Panc1 (cell line): ENCODE results near the gene UAP1L1. TPM values are rescaled to one million over a fixed set of nuclear protein-coding genes. Genes with fewer than 3 reads are reported as not detected.

Experiments used
- ATAC-seq: fragments of 200-7000 bp; cut with Tn5 transposase; 2 replicates; pipeline ENCODE4 v1.9.1; 2020; ENCODE audit warnings: mild to moderate bottlenecking, moderate library complexity
- BruUV-seq: library from RNA; stranded (reverse); fragments of 400-500 nt; replicated peaks from 2 replicates; lab custom pipeline; 2021; lab: Mats Ljungman, UMichigan
- CTCF ChIA-PET: fragments of 300-600 bp; sonication (Branson Sonifier 250); formaldehyde crosslinking; loops from one replicate; lab custom pipeline; 2022; ENCODE audit warnings: antibody characterized with exemption; lab: Charles Lee
- POLR2A ChIA-PET: fragments of 300-600 bp; sonication (Branson Sonifier 250); formaldehyde crosslinking; loops from one replicate; lab custom pipeline; 2022; ENCODE audit warnings: antibody characterized with exemption; lab: Charles Lee
- DNase-seq: peaks from one replicate; pipeline ENCODE4 v3.0.0-alpha.2; 2010; ENCODE audit warnings: low read depth, low spot score
- H3K27ac ChIP-seq: 2 replicates; pipeline ENCODE4 v1.5.1; 2011; ENCODE audit warnings: mild to moderate bottlenecking, low read length, inconsistent platforms
- H3K27me3 ChIP-seq: fragments of 200-500 bp; sonication (Bioruptor generic); 2 replicates; pipeline ENCODE4 v1.6.0; 2014; ENCODE audit warnings: low read length, inconsistent platforms; ENCODE audit not compliant: control insufficient read depth, insufficient read depth
- H3K36me3 ChIP-seq: fragments of 200-500 bp; sonication (Bioruptor generic); 2 replicates; pipeline ENCODE4 v1.5.1; 2014; ENCODE audit warnings: inconsistent platforms, mild to moderate bottlenecking, low read length, moderate library complexity; ENCODE audit not compliant: control insufficient read depth, insufficient read depth
- H3K4me1 ChIP-seq: 2 replicates; pipeline ENCODE4 v1.5.1; 2011; ENCODE audit warnings: inconsistent platforms, mild to moderate bottlenecking, low read length, moderate library complexity; ENCODE audit not compliant: control insufficient read depth, insufficient read depth
- H3K4me3 ChIP-seq, 2 experiments: 2 replicates each; pipeline ENCODE4 v1.5.1; 2011 to 2012; ENCODE audit warnings: low read depth in 2 of 2, low read length in 2 of 2, mild to moderate bottlenecking in 2 of 2, inconsistent platforms in 1 of 2, moderate library complexity in 1 of 2
- H3K9me3 ChIP-seq: fragments of 200-500 bp; sonication (Bioruptor generic); 2 replicates; pipeline ENCODE4 v1.5.1; 2014; ENCODE audit warnings: low read depth, mild to moderate bottlenecking, inconsistent platforms, low read length, moderate library complexity; ENCODE audit not compliant: control insufficient read depth, insufficient read depth
- CTCF ChIP-seq: fragments of 450-650 bp; IDR thresholded peaks from 2 replicates; pipeline ENCODE4 v1.5.1; 2017; ENCODE audit warnings: mild to moderate bottlenecking
- POLR2AphosphoS5 ChIP-seq: IDR thresholded peaks from 2 replicates; pipeline ENCODE4 v1.6.1; 2012; ENCODE audit warnings: mild to moderate bottlenecking, low read depth, low read length, moderate library complexity
- SIN3A ChIP-seq: IDR thresholded peaks from 2 replicates; pipeline ENCODE4 v1.6.1; 2012; ENCODE audit warnings: low read depth, mild to moderate bottlenecking, low read length, moderate library complexity, borderline replicate concordance; ENCODE audit not compliant: insufficient read depth
- TCF7L2 ChIP-seq: IDR thresholded peaks from 2 replicates; pipeline ENCODE4 v1.6.1; 2011; ENCODE audit warnings: mild to moderate bottlenecking, low read depth, low read length, inconsistent platforms
- in situ Hi-C: cut with HindIII; loops from 2 replicates; pipeline ENCODE4 v1.10.0; 2016; ENCODE audit warnings: low sequenced_read_pairs, low pct_unique_long_range_greater_than_20kb
- intact Hi-C: fragments of 100-400 bp; cut with micrococcal nuclease; formaldehyde crosslinking; loops from one replicate; pipeline ENCODE4 v1.10.0; 2022; ENCODE audit not compliant: unreplicated experiment
- total RNA-seq: library from RNA; stranded (reverse); gene quantifications from one replicate; pipeline ENCODE4 v1.2.1, GENCODE V29; 2021; ENCODE audit not compliant: unreplicated experiment
- TF ChIP-seq, protein P1 (sequence below), 2 experiments: IDR thresholded peaks; 2 replicates each; pipeline ENCODE4 v1.6.1; 2011 to 2012; ENCODE audit warnings: low read depth in 2 of 2, control low read depth in 1 of 2, low read length in 1 of 2, mild to moderate bottlenecking in 1 of 2, moderate library complexity in 1 of 2; ENCODE audit not compliant: insufficient read depth in 1 of 2

Gene UAP1L1
- total RNA-seq, 1 experiment from 2014 or later = 23.1 TPM

DNA sequence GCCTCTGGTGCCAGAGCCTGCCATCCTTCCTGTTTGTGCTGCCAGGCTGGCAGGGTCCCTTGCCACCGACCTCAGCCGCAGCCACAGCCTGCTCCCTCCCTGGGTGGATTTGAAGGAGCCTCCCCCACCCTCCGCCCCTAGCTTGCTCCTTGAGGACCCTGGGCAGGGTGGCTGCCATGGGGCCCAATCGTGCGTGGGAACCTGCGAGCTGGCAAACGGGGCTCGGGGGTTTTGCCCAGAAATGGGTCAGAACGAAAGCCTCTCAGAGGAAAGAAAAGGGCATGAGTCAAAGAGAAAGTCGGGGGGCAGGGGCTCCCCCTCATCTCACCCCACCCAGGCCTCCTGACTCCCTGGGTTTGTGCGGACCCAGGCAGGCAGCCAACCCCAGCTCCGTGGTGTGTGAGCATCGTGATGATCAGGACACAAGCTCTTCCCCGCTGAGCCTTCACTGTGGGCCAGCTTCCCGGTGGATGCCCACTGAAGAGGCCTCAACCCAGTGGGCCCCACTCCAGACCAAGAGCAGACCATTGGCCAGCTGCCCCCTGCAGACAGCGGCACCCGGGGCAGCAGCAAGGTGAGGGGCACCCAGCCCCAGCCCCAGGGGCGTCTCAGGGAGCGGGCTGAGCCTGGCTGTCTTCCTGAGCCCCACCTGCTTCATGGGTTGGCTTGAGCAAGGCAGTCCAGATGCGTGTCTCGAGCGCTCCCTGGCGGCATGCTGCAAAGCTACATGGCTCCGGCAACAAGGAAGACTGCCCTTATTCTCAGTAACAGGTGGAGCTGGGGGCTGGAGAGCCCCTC is 42.4 kb upstream of the UAP1L1 start:
- DNase-seq (peak; percentile 55), ATAC-seq (peak; percentile 93)
- in situ Hi-C loops (no loop called here), intact Hi-C loops (loop anchor here (10.0 kb wide), 1 partner anchor 90 kb away; the partner anchor contains the start of genes C8G and FBXW5)
- ChIA-PET POLR2A (interaction anchor here (0.6 kb wide), 1 partner anchor 266 kb away, joined by 3 read pairs; no protein-coding TSS in a partner anchor), CTCF (interaction anchor here (0.5 to 2.0 kb wide), 7 partner anchors 10 to 244 kb away, joined by 3 to 22 read pairs (median 4); no protein-coding TSS in a partner anchor)
- TF ChIP-seq TCF7L2 (no peak), POLR2AphosphoS5 (no peak), CTCF (peak; percentile 90)
- no peak overlapping the region for H3K27ac ChIP-seq
- H3K9me3 ChIP-seq = no peaks in the 10 kb centered on the region
- no TSS peak for BruUV-seq
- H3K4me3 ChIP-seq = peak overlapping the region in 1 of 2 experiments; percentile 14; a peak in 1 of 4 replicates
- no peaks in the 10 kb centered on the region for H3K36me3 ChIP-seq
- H3K4me1 ChIP-seq = peaks cover 5% of the 10 kb centered on the region
- no peaks in the 10 kb centered on the region for H3K27me3 ChIP-seq

DNA sequence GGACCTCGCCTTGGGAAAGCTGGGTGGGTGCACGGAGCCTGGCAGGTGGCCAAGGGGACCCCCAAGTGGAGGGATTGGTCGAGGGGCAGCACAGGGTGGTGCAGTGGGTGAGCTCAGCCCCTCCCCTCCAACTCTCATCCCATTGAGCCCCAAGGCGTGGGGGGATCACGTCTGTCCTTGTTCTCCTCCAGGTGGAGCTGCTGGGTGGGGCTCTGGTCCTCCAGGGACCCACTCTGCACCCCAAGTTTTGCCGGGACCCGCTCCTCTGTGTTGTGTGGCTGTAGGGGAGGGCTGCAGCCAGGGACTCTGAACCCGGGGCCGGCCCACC is 41.8 kb upstream of the UAP1L1 start:
- ATAC-seq = peak; percentile 28
- H3K27ac ChIP-seq = no peak overlapping the region
- intact Hi-C loops = loop anchor here (10.0 kb wide), 1 partner anchor 91 kb away; the partner anchor contains the start of genes C8G and FBXW5
- no TSS peak for BruUV-seq
- DNase-seq = no peak
- H3K4me3 ChIP-seq = no peak overlapping the region
- no peaks in the 10 kb centered on the region for H3K36me3 ChIP-seq
- TF ChIP-seq SIN3A (no peak), CTCF (peak; percentile 72; the same call in 1 of the 2 replicates)
- no peaks in the 10 kb centered on the region for H3K27me3 ChIP-seq
- ChIA-PET POLR2A (interaction anchor here (0.6 kb wide), 1 partner anchor 266 kb away, joined by 3 read pairs; no protein-coding TSS in a partner anchor), CTCF (interaction anchor here (0.7 to 2.0 kb wide), 6 partner anchors 10 to 88 kb away, joined by 3 to 22 read pairs (median 4); no protein-coding TSS in a partner anchor)
- in situ Hi-C loops = no loop called here
- peaks cover 5% of the 10 kb centered on the region for H3K4me1 ChIP-seq
- H3K9me3 ChIP-seq = no peaks in the 10 kb centered on the region

DNA sequence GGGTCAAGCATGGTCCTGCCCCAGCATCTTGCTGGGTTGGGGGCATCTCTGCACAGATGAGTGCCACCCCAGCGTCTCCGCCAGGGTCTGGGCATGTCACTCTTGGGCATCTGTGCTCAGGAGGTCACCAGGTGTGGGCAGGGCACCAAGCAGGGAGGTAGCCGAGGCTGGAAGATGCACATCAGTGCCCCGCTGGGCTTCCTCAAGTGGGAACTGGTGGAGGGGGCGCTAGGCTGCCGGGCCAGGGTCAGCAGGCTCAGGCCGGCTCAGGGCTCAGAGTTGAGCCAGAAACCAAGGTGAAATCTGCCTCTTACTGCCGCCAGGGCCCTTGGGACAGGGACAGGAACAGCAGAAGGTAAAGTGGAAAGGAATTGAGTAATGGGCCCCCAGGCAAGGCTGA is 41.4 kb upstream of the UAP1L1 start:
- ATAC-seq = no peak
- Histone ChIP-seq H3K9me3 (no peaks in the 10 kb centered on the region), H3K4me3 (no peak overlapping the region), H3K36me3 (no peaks in the 10 kb centered on the region), H3K27ac (no peak overlapping the region), H3K4me1 (peaks cover 5% of the 10 kb centered on the region), H3K27me3 (no peaks in the 10 kb centered on the region)
- in situ Hi-C loops (no loop called here), intact Hi-C loops (loop anchor here (10.0 kb wide), 1 partner anchor 91 kb away; the partner anchor contains the start of genes C8G and FBXW5)
- no TSS peak for BruUV-seq
- ChIA-PET CTCF (interaction anchor here (0.7 to 2.0 kb wide), 2 partner anchors 51 to 88 kb away, joined by 5 to 22 read pairs; no protein-coding TSS in a partner anchor), POLR2A (no interaction called here)
- TF ChIP-seq, protein P1, sequence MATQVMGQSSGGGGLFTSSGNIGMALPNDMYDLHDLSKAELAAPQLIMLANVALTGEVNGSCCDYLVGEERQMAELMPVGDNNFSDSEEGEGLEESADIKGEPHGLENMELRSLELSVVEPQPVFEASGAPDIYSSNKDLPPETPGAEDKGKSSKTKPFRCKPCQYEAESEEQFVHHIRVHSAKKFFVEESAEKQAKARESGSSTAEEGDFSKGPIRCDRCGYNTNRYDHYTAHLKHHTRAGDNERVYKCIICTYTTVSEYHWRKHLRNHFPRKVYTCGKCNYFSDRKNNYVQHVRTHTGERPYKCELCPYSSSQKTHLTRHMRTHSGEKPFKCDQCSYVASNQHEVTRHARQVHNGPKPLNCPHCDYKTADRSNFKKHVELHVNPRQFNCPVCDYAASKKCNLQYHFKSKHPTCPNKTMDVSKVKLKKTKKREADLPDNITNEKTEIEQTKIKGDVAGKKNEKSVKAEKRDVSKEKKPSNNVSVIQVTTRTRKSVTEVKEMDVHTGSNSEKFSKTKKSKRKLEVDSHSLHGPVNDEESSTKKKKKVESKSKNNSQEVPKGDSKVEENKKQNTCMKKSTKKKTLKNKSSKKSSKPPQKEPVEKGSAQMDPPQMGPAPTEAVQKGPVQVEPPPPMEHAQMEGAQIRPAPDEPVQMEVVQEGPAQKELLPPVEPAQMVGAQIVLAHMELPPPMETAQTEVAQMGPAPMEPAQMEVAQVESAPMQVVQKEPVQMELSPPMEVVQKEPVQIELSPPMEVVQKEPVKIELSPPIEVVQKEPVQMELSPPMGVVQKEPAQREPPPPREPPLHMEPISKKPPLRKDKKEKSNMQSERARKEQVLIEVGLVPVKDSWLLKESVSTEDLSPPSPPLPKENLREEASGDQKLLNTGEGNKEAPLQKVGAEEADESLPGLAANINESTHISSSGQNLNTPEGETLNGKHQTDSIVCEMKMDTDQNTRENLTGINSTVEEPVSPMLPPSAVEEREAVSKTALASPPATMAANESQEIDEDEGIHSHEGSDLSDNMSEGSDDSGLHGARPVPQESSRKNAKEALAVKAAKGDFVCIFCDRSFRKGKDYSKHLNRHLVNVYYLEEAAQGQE (IDR thresholded peaks at IDR 0.05; ENCODE audit: insufficient read depth in 1 of 2, low read depth in 2 of 2, low read length in 1 of 2) = no peak
- no peak for TF ChIP-seq POLR2AphosphoS5
- TF ChIP-seq CTCF = no peak
- no peak for TF ChIP-seq TCF7L2
- no peak for TF ChIP-seq SIN3A
- no peak for DNase-seq
